Measurements from ENCODE around the gene ADSL.

GRCh38 chr22:40300884-40301672, 45.2 kb upstream of the ADSL start:
- TF ChIP-seq, protein P1, sequence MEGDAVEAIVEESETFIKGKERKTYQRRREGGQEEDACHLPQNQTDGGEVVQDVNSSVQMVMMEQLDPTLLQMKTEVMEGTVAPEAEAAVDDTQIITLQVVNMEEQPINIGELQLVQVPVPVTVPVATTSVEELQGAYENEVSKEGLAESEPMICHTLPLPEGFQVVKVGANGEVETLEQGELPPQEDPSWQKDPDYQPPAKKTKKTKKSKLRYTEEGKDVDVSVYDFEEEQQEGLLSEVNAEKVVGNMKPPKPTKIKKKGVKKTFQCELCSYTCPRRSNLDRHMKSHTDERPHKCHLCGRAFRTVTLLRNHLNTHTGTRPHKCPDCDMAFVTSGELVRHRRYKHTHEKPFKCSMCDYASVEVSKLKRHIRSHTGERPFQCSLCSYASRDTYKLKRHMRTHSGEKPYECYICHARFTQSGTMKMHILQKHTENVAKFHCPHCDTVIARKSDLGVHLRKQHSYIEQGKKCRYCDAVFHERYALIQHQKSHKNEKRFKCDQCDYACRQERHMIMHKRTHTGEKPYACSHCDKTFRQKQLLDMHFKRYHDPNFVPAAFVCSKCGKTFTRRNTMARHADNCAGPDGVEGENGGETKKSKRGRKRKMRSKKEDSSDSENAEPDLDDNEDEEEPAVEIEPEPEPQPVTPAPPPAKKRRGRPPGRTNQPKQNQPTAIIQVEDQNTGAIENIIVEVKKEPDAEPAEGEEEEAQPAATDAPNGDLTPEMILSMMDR (IDR thresholded peaks at IDR 0.05), result no peak
- no peak for TF ChIP-seq POLR2A (IDR thresholded peaks at IDR 0.05)

Data from right lobe of liver (tissue), 4 donors.